H1 (cell line): Measurements from ENCODE around the gene RIN3. TPM values are rescaled to one million over a fixed set of nuclear protein-coding genes. Genes with fewer than 3 reads are reported as not detected.
A peak's percentile ranks its signal among the peaks of the same experiment; 100 is the strongest.

Experiments used
- CTCF ChIA-PET: fragments of 300-600 bp; sonication (Branson Sonifier 250); formaldehyde crosslinking; loops from one replicate; lab custom pipeline; 2021; ENCODE audit not compliant: partially characterized antibody; lab: Charles Lee
- POLR2A ChIA-PET: fragments of 300-600 bp; sonication (Branson Sonifier 250); formaldehyde crosslinking; loops from one replicate; lab custom pipeline; 2021; ENCODE audit warnings: inconsistent platforms; ENCODE audit not compliant: partially characterized antibody; lab: Charles Lee
- DNase-seq, 2 experiments: peaks; one replicate each; pipeline versions ENCODE4 v3.0.0 to v3.0.0-alpha.2; 2010 to 2022; ENCODE audit warnings: low spot score in 2 of 2, low read depth in 1 of 2, mixed read lengths in 1 of 2
- FAIRE-seq: peaks from 2 replicates; lab custom pipeline; 2011; peaks lifted over from hg19 to GRCh38; lab: Jason Lieb, UNC
- H2AFZ ChIP-seq: 2 replicates; pipeline ENCODE4 v1.8.1; 2012; ENCODE audit warnings: low read length, inconsistent platforms
- H2AK5ac ChIP-seq: 2 replicates; pipeline ENCODE4 v1.6.1; 2013; ENCODE audit warnings: low read depth, low read length
- H2BK120ac ChIP-seq: replicated peaks from 2 replicates; pipeline ENCODE3; 2013; ENCODE audit warnings: low read depth, low read length, inconsistent platforms
- H2BK12ac ChIP-seq: 2 replicates; pipeline ENCODE4 v1.6.1; 2013; ENCODE audit warnings: low read depth, low read length
- H2BK15ac ChIP-seq: 2 replicates; pipeline ENCODE4 v1.6.1; 2013; ENCODE audit warnings: low read length
- H2BK20ac ChIP-seq: 2 replicates; pipeline ENCODE4 v1.6.1; 2013; ENCODE audit warnings: low read length
- H2BK5ac ChIP-seq: 2 replicates; pipeline ENCODE4 v1.6.1; 2013; ENCODE audit warnings: low read depth, low read length
- H3K14ac ChIP-seq: 2 replicates; pipeline ENCODE4 v1.6.1; 2013; ENCODE audit warnings: inconsistent platforms; ENCODE audit not compliant: insufficient read length
- H3K18ac ChIP-seq: 2 replicates; pipeline ENCODE4 v1.6.1; 2013; ENCODE audit warnings: low read length; ENCODE audit errors: extremely low read depth
- H3K23ac ChIP-seq: 2 replicates; pipeline ENCODE4 v1.6.1; 2013; ENCODE audit warnings: inconsistent platforms; ENCODE audit not compliant: insufficient read length
- H3K23me2 ChIP-seq: 2 replicates; pipeline ENCODE4 v1.6.1; 2013; ENCODE audit warnings: low read depth, low read length
- H3K27ac ChIP-seq: 2 replicates; pipeline ENCODE4 v1.6.1; 2011; ENCODE audit warnings: low read depth, low read length, inconsistent platforms
- H3K27me3 ChIP-seq, 4 experiments: replicated peaks in 1 of 4; 1 replicate in 1 of 4; 2 replicates in 3 of 4; pipeline versions ENCODE4 v1.6.1 to v1.8.1; 2011 to 2013; ENCODE audit warnings: low read length in 3 of 4, mild to moderate bottlenecking in 3 of 4, inconsistent platforms in 2 of 4, mixed read lengths in 2 of 4, moderate library complexity in 1 of 4; ENCODE audit not compliant: control insufficient read depth in 3 of 4, insufficient read depth in 3 of 4; ENCODE audit errors: extremely low read depth in 1 of 4
- H3K36me3 ChIP-seq, 4 experiments: 2 replicates each; pipeline versions ENCODE4 v1.6.1 to v1.8.1; 2011 to 2013; ENCODE audit warnings: mild to moderate bottlenecking in 4 of 4, low read length in 3 of 4, moderate library complexity in 2 of 4, control low read depth in 1 of 4, inconsistent platforms in 1 of 4; ENCODE audit not compliant: insufficient read depth in 4 of 4, control insufficient read depth in 2 of 4
- H3K4ac ChIP-seq: replicated peaks from 2 replicates; pipeline ENCODE3; 2013; ENCODE audit warnings: low read length, low read depth, mixed read lengths, inconsistent platforms; ENCODE audit not compliant: insufficient read length
- H3K4me1 ChIP-seq, 4 experiments: replicated peaks in 1 of 4; 1 replicate in 1 of 4; 2 replicates in 3 of 4; pipeline versions ENCODE4 v1.6.1 to v1.8.1; 2011 to 2013; ENCODE audit warnings: low read length in 3 of 4, inconsistent platforms in 2 of 4, mixed read lengths in 1 of 4; ENCODE audit not compliant: insufficient read depth in 4 of 4, control insufficient read depth in 3 of 4
- H3K4me2 ChIP-seq, 2 experiments: 2 replicates each; pipeline versions ENCODE4 v1.6.1 to v1.8.1; 2011 to 2013; ENCODE audit warnings: low read depth in 2 of 2, low read length in 2 of 2, control low read depth in 1 of 2, inconsistent platforms in 1 of 2, mild to moderate bottlenecking in 1 of 2; ENCODE audit not compliant: insufficient read depth in 1 of 2
- H3K4me3 ChIP-seq, 4 experiments: fragments of 200-600, 300-600 bp in 1 of 4; sonication (generic), shearing (Covaris generic), sonication (Bioruptor Twin) in 1 of 4; 2 replicates each; pipeline versions ENCODE4 v1.5.1 to v1.8.1; 2011 to 2016; ENCODE audit warnings: low read length in 4 of 4, low read depth in 3 of 4, control low read depth in 2 of 4, inconsistent platforms in 2 of 4, mild to moderate bottlenecking in 2 of 4, mixed read lengths in 1 of 4, moderate library complexity in 1 of 4; ENCODE audit not compliant: insufficient read depth in 2 of 4; ENCODE audit errors: extremely low read depth in 1 of 4
- H3K56ac ChIP-seq: replicated peaks from 2 replicates; pipeline ENCODE3; 2013; ENCODE audit warnings: low read depth, mild to moderate bottlenecking, mixed read lengths, low read length, inconsistent platforms; ENCODE audit not compliant: insufficient read length
- H3K79me1 ChIP-seq: 2 replicates; pipeline ENCODE4 v1.6.1; 2013; ENCODE audit warnings: low read depth, low read length, control low read depth
- H3K79me2 ChIP-seq, 2 experiments: 2 replicates each; pipeline versions ENCODE4 v1.6.1 to v1.8.1; 2012 to 2013; ENCODE audit warnings: low read length in 2 of 2, mild to moderate bottlenecking in 2 of 2, inconsistent platforms in 1 of 2; ENCODE audit not compliant: insufficient read depth in 2 of 2, control insufficient read depth in 1 of 2
- H3K9ac ChIP-seq, 4 experiments: replicated peaks in 1 of 4; 1 replicate in 1 of 4; 2 replicates in 3 of 4; pipeline versions ENCODE4 v1.6.1 to v1.8.1; 2011 to 2013; ENCODE audit warnings: low read depth in 3 of 4, low read length in 3 of 4, control low read depth in 2 of 4, mild to moderate bottlenecking in 2 of 4, moderate library complexity in 2 of 4, inconsistent platforms in 1 of 4; ENCODE audit errors: extremely low read depth in 1 of 4
- H3K9me3 ChIP-seq, 2 experiments: 2 replicates each; pipeline versions ENCODE4 v1.6.1 to v1.8.1; 2012 to 2013; ENCODE audit warnings: mild to moderate bottlenecking in 2 of 2, moderate library complexity in 2 of 2, control low read depth in 1 of 2, inconsistent platforms in 1 of 2, low read depth in 1 of 2, low read length in 1 of 2, mixed read lengths in 1 of 2; ENCODE audit not compliant: insufficient read depth in 2 of 2
- H4K20me1 ChIP-seq, 2 experiments: replicated peaks in 1 of 2; 2 replicates each; pipeline versions ENCODE3 to v1.8.1; 2011 to 2013; ENCODE audit warnings: inconsistent platforms in 2 of 2, low read length in 2 of 2, mild to moderate bottlenecking in 1 of 2; ENCODE audit not compliant: insufficient read depth in 2 of 2, control insufficient read depth in 1 of 2
- H4K5ac ChIP-seq: 2 replicates; pipeline ENCODE4 v1.6.1; 2013; ENCODE audit warnings: low read length, low read depth, mixed read lengths, inconsistent platforms; ENCODE audit not compliant: insufficient read length
- H4K8ac ChIP-seq: 2 replicates; pipeline ENCODE4 v1.8.0; 2013; ENCODE audit warnings: mild to moderate bottlenecking, moderate library complexity, low read length, inconsistent platforms; ENCODE audit not compliant: insufficient read depth; ENCODE audit errors: extremely low read depth
- H4K91ac ChIP-seq: replicated peaks from 2 replicates; pipeline ENCODE3; 2013; ENCODE audit warnings: low read length, mixed read lengths, inconsistent platforms; ENCODE audit not compliant: insufficient read length
- ASH2L ChIP-seq: fragments of 200-600, 300-600 bp; sonication (generic); IDR thresholded peaks from one replicate; pipeline ENCODE4 v1.7.1; 2017; ENCODE audit warnings: low read length
- BRCA1 ChIP-seq: IDR thresholded peaks from 2 replicates; pipeline ENCODE4 v1.6.1; 2012; ENCODE audit warnings: low read depth, low read length, improper control_type of control experiment
- CBX5 ChIP-seq: fragments of 300-800, 300-1000 bp; sonication (generic); IDR thresholded peaks from 2 replicates; pipeline ENCODE4 v1.7.1; 2016; ENCODE audit warnings: antibody characterized with exemption, low read length, low read depth
- GABPA ChIP-seq: IDR thresholded peaks from 2 replicates; pipeline ENCODE4 v1.6.1; 2011; ENCODE audit warnings: mild to moderate bottlenecking, low read length, moderate library complexity, borderline replicate concordance; ENCODE audit not compliant: insufficient read depth
- HDAC2 ChIP-seq, 2 experiments: fragments of 300-600 bp in 1 of 2; sonication (generic) in 1 of 2; IDR thresholded peaks; 2 replicates each; pipeline ENCODE4 v1.6.1; 2011 to 2012; ENCODE audit warnings: low read depth in 2 of 2, low read length in 2 of 2, mild to moderate bottlenecking in 2 of 2, moderate library complexity in 2 of 2, borderline replicate concordance in 1 of 2, inconsistent platforms in 1 of 2
- PHF8 ChIP-seq: fragments of 200-600 bp; sonication (generic); conservative IDR thresholded peaks from 2 replicates; pipeline ENCODE4 v1.7.1; 2012; ENCODE audit warnings: low read depth, mild to moderate bottlenecking, inconsistent platforms, low read length, moderate library complexity
- SIRT6 ChIP-seq: IDR thresholded peaks from one replicate; pipeline ENCODE4 v1.7.1; 2012; ENCODE audit warnings: low read length, inconsistent platforms
- SP2 ChIP-seq: IDR thresholded peaks from 2 replicates; pipeline ENCODE4 v1.6.1; 2012; ENCODE audit warnings: mild to moderate bottlenecking, low read length, inconsistent platforms
- SUZ12 ChIP-seq: fragments of 200-600 bp; sonication (generic); IDR thresholded peaks from 2 replicates; pipeline ENCODE4 v1.6.1; 2012; ENCODE audit warnings: mild to moderate bottlenecking, inconsistent platforms, low read length, moderate library complexity, mixed read lengths
- TAF7 ChIP-seq: optimal IDR thresholded peaks from 2 replicates; pipeline ENCODE3; 2011; ENCODE audit warnings: low read depth, mild to moderate bottlenecking, inconsistent platforms, low read length, moderate library complexity, borderline replicate concordance
- TCF12 ChIP-seq: IDR thresholded peaks from 2 replicates; pipeline ENCODE4 v1.6.1; 2011; ENCODE audit warnings: low read depth, mild to moderate bottlenecking, low read length
- WGBS, 2 experiments: shearing (Covaris generic) in 1 of 2; methylation state at CpG; one replicate each; pipeline versions ENCODE4 v1.1.6 to v1.1.7; 2013 to 2015; ENCODE audit warnings: low lambda C conversion rate in 2 of 2, mixed read lengths in 2 of 2, inconsistent platforms in 1 of 2, low coverage in 1 of 2, missing lambda C conversion rate in 1 of 2; ENCODE audit not compliant: insufficient replicate concordance in 2 of 2, insufficient coverage in 1 of 2, insufficient read length in 1 of 2; ENCODE audit errors: extremely low coverage in 1 of 2, missing lambda C conversion rate in 1 of 2; 5-methylcytosine and 5-hydroxymethylcytosine counted together
- polyA plus RNA-seq, 7 experiments: library from polyadenylated mRNA; depleted of rRNA in 3 of 7; stranded (reverse) in 5 of 7; unstranded in 2 of 7; fragments of >200 nt in 5 of 7; fragments of 200-250 nt in 2 of 7; gene quantifications; 1 replicate in 5 of 7; 2 replicates in 1 of 7; 4 replicates in 1 of 7; pipeline versions ENCODE4 v1.2.1 to v1.2.3, GENCODE V29; 2011 to 2013; ENCODE audit warnings: missing spikeins in 2 of 7, mixed read lengths in 2 of 7
- total RNA-seq: library from RNA; stranded (reverse); fragmentation: NEBNext Ultra II Directional; extraction: Animal tissue kit (Norgen Biotek cat#: 25700); gene quantifications from 2 replicates; pipeline ENCODE4 v1.2.1, GENCODE V29; 2021

Gene RIN3
- total and polyA plus RNA-seq, 2 of the 8 experiments (the other 6 are each of a cell fraction or from before 2014, with no cell fraction given) = 0.59 to 1.5 TPM

- H3K9ac ChIP-seq = no peak overlapping the region
- H2AK5ac ChIP-seq = no peak overlapping the region
- no peak overlapping the region for H2BK15ac ChIP-seq
- no peak overlapping the region for H4K91ac ChIP-seq
- peaks cover 12% of the 10 kb centered on the region; the same call in 1 of the 2 replicates for H3K23me2 ChIP-seq
- H2BK20ac ChIP-seq = no peak overlapping the region
- 0 out of 8 replicates have a peak overlapping the region, but pooled peaks of 1 of the 4 experiments have one; percentile 68 for H3K4me3 ChIP-seq
- H2AFZ ChIP-seq = no peak overlapping the region
- POLR2A ChIA-PET = interaction anchor here (1.2 kb wide), 1 partner anchor 34 kb away, joined by 5 read pairs; no protein-coding TSS in a partner anchor
- H3K18ac ChIP-seq = no peak overlapping the region
- peak overlapping the region; percentile 53; the same call in 1 of the 2 replicates for H4K8ac ChIP-seq
- H3K27me3 ChIP-seq = peaks cover 10 to 21% (median 20%) of the 10 kb centered on the region in 4 experiments; a peak in 6 of 7 replicates
- DNase-seq (no peak), FAIRE-seq (no peak)
- H3K79me1 ChIP-seq = no peaks in the 10 kb centered on the region
- peak overlapping the region; percentile 53 to 99; a peak in 2 of 4 replicates for H3K4me2 ChIP-seq
- no peaks in the 10 kb centered on the region for H3K79me2 ChIP-seq
- no peaks in the 10 kb centered on the region for H3K36me3 ChIP-seq
- H3K4me1 ChIP-seq = peaks cover 0 to 9% (median 3%) of the 10 kb centered on the region in 4 experiments; a peak in 4 of 7 replicates
- H3K9me3 ChIP-seq = no peaks in the 10 kb centered on the region
- H2BK120ac ChIP-seq = no peak overlapping the region
- 79% methylated on average over 7 of the region's 9 CpGs; no CpG with 5 or more reads in 1 of the 2 experiments for whole genome bisulfite sequencing, 2 experiments
- no peak overlapping the region for H3K14ac ChIP-seq
- H3K56ac ChIP-seq = no peak overlapping the region
- H2BK12ac ChIP-seq = no peak overlapping the region
- CTCF ChIA-PET = interaction anchor here (0.6 to 4.0 kb wide), 37 partner anchors 9 to 1994 kb away, joined by 3 to 31 read pairs (median 4); no protein-coding TSS in a partner anchor
- peaks cover 0 to 2% of the 10 kb centered on the region in 2 experiments for H4K20me1 ChIP-seq
- H4K5ac ChIP-seq = no peak overlapping the region
- H3K27ac ChIP-seq = no peak overlapping the region
- H2BK5ac ChIP-seq = no peak overlapping the region
- TF ChIP-seq HDAC2 (IDR thresholded peaks at IDR 0.05; ENCODE audit: borderline replicate concordance in 1 of 2, low read depth in 2 of 2, low read length in 2 of 2) = no peak
- TF ChIP-seq PHF8 = no peak
- no peak for TF ChIP-seq TCF12
- TF ChIP-seq SUZ12 = no peak
- TF ChIP-seq SIRT6 = no peak
- no peak for TF ChIP-seq BRCA1
- no peak for TF ChIP-seq GABPA
- TF ChIP-seq CBX5 = no peak
- TF ChIP-seq ASH2L = no peak
- no peak for TF ChIP-seq SP2
- no peak for TF ChIP-seq TAF7
- H3K23ac ChIP-seq = no peak overlapping the region
- no peak overlapping the region for H3K4ac ChIP-seq
Observed at GRCh38 chr14:92686411-92686899, 172.9 kb downstream of the RIN3 start.
